Measurements from ENCODE around the gene YJU2.

DNA sequence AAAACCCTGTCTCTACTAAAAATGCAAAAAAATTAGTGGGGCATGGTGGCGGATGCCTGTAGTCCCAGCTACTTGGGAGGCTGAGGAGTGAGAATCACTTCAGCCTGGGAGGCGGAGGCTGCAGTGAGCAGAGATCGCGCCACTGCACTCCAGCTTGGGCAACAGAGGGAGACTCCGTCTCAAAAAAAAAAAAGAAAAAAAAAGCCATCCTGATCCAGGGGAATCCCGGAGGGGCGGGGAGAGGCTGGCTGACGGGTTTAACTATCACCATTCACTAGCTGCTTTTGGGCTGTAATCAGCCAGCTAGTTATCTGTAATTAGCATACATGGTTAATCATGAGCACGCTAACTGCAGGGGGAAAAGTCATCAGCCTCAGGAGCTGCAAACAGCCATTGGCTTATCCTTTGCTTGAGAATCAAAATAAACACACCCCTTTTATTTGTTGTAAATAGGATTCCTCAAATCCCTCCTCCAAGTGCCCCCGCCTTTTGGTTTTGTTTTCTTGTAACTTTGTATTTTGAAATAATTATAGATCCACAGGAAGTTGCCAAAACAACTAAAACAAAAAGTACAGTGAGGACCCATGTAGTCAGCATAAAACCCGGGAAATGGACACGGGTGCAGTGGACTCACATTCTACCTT is 67.1 kb downstream of the YJU2 start:
- TF ChIP-seq POLR2A (IDR thresholded peaks at IDR 0.05): no peak
- TF ChIP-seq, protein P1, sequence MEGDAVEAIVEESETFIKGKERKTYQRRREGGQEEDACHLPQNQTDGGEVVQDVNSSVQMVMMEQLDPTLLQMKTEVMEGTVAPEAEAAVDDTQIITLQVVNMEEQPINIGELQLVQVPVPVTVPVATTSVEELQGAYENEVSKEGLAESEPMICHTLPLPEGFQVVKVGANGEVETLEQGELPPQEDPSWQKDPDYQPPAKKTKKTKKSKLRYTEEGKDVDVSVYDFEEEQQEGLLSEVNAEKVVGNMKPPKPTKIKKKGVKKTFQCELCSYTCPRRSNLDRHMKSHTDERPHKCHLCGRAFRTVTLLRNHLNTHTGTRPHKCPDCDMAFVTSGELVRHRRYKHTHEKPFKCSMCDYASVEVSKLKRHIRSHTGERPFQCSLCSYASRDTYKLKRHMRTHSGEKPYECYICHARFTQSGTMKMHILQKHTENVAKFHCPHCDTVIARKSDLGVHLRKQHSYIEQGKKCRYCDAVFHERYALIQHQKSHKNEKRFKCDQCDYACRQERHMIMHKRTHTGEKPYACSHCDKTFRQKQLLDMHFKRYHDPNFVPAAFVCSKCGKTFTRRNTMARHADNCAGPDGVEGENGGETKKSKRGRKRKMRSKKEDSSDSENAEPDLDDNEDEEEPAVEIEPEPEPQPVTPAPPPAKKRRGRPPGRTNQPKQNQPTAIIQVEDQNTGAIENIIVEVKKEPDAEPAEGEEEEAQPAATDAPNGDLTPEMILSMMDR (IDR thresholded peaks at IDR 0.05): no peak

Measured in transverse colon (tissue), 3 donors.